Anterior cingulate cortex (tissue), 58 donors: Measurements from ENCODE around the gene NFATC4.

Source experiments
- DNase-seq, 58 donors: peaks; one replicate each; lab custom pipeline; 2025; lab: John Stamatoyannopoulos, UW

Gene NFATC4

DNA sequence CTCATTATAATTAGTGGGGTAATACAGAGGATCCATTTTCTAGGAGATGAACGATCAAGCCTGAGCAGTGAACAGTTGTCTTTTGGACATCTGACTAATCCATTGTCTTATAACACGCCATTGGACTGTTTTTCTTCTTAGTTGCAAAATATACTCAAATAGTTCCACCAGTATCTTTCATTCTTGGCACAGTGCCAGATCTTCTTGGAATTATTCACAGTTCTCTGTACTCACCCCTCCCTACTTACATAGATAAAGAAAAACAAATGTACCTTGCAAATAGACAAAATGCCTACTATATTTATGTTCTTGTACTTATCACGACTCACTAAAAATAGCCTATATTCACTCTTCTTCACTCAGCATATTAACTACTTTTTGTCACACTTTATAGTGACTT, 57.7 kb downstream of the NFATC4 start:
- no peak for DNase-seq

DNA sequence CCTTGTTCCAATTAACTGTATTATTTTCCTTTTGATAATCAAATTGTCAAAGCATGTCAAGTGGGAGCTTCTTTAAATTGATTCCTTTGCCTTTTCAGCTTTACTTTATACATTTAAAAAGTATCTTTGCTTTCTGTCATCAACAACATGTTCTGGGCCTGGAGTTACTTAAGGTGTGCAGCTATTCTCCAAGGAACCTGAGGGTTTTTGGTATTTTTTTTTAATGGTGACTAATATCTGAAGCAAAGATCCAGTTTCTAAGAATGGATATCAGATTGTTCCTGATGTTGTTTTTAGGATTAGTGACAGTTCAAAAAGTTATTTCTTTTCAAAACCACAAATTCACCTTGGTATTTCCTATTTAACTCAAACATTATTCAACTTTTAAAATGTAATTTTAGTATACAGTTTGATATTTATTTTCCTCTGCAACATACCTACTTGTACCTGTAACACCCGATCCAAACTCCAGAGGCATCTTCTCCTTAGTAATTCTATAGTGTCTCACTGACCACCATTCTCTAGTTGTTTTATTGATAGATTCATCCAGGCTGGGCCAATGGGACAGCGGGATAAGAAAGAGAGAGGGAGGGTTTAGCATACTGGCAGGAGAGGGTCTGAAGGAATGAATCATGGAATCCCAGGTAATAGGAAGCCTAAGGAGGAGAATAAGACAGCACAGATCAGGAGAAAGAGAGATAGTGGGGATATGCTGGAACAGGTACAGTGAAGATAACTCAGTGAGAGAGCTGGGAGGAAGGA, 58.3 kb downstream of the NFATC4 start:
- no peak for DNase-seq

DNA sequence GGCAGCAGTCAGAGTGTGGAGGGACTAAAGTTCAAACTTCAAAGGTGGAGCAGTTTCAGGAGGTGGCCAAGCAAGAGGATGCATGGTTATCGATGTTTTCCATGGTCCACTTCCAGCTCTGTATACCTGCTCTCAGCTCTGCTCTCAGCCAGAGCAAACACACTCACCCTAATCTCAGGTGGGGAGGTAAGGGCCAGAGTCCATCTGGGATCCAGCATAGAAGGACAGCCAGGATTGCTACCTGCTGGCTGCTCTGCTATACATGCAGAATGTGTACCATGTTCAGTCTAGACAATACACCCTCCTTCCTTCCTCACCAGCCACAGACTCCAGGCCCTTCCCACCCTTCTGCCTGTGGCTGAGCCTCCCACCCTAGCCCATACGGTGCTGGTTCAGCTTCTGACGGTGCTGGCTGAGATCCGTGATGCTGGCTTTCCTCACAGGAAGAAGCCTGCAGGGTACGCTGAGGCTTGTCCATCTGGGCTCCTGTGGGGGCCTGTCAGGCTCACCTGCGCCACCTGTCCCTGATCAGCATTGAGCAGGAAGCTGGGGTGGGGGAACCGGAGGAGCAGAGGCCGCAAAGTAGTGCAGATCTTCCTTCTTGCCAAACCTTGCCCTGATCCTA, 59.0 kb downstream of the NFATC4 start:
- DNase-seq: no peak

DNA sequence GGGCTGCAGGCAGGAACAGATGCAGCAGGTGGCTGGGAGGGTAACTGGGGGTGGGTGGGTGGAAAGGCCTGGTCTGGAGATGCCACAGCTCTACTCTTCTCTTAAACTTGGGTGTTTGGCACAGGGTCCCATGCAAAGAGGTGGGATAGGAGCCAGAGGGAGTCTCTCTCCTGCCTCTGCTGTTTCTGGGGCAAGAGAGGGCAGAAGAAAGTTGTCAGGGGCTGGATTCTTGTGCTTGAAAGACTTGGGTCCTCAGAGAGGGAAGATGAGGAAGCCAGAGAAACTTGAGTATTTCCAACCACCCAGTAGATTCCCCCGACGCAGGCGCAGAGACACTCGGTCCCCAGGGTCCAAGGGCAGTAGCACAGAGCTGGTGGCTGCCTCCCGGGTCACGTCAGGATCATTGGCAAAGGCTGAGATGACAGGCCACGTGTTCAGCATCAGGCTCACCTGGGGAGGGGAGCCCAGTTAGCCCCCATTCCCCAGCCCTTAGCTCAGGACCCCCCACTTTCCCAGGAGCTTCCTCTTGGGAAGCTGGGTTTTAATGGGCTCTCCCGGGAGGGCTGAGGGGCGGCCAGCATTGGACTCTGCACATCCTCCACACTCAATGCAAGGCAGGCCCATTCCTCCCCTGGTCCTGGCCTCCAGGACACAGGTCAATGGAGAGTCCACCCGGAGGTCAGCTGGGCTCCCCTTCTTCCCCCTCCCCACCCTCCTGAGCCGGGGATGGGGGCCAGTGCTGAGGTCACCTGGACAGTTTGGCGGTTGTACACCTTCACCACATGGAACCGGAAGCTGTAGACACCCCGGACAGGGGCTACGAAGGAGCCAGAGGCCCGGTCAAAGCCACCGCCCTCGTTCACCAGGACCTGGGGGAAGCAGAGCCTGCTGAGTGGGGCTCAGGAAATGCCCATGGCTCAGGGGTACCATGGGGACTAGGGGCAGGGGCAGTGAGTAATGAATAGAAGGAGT, 59.8 kb downstream of the NFATC4 start:
- no peak for DNase-seq

GRCh38 chr14:24428628-24429394, 60.8 kb downstream of the NFATC4 start:
- no peak for DNase-seq
